Stimulated activated CD4-positive, alpha-beta T cell treated with anti-CD3 and anti-CD28 coated beads, Interleukin-12 subunit alpha, Interleukin-12 subunit beta, amount 100 ng/mL, for 24 hours (primary cell): ENCODE measurements around the gene CBLL1.

Source experiments
- DNase-seq, 2 experiments: peaks; one replicate each; pipeline ENCODE4 v3.0.0-alpha.2; 2020; ENCODE audit warnings: low read depth in 2 of 2

The CBLL1 gene

GRCh38 chr7:107810626-107811025 is 66.7 kb downstream of the CBLL1 start:
- DNase-seq: no peak
